A549 treated with AZD9567 at 1 μM for 4 hours (cell line): ENCODE data around the gene VPS41. TPM values are rescaled to one million over a fixed set of nuclear protein-coding genes. Genes with fewer than 3 reads are reported as not detected.

Source experiments
- total RNA-seq: library from RNA; stranded (reverse); fragments of 200-300 nt; extraction: Qiagen RNA extraction; gene quantifications from 5 replicates; pipeline ENCODE4 v1.2.3, GENCODE V29; 2022; ENCODE audit not compliant: insufficient read depth

The VPS41 gene
- total RNA-seq, result 20.5 to 36.2 TPM (median 23.5 TPM) in 5 replicates

GRCh38 chr7:38908759-38909335 is at the start of gene VPS41:
TSS of gene VPS41 (minus strand) at chr7:38909191. CDS start at chr7:38909174, 17 bp downstream.

Other genes with a start within 250 kb of the VPS41 start
- not detected in 5 replicates for gene POU6F2, start 68.7 kb upstream of the VPS41 start, total RNA-seq